HG03060 (cell line): ENCODE data around the gene TTI1.

Source experiments
- ATAC-seq: cut with Tn5 transposase; IDR thresholded peaks from one replicate; pipeline ENCODE4 v1.9.1; 2021; ENCODE audit warnings: low read depth, moderate number of reproducible peaks; ENCODE audit not compliant: unreplicated experiment

The TTI1 gene

GRCh38 chr20:37989601-37990295 lies 43.5 kb downstream of the TTI1 start:
- no peak for ATAC-seq

- ATAC-seq = no peak
Observed at GRCh38 chr20:37988306-37988954, 44.8 kb downstream of the TTI1 start.

GRCh38 chr20:37987602-37988290 lies 45.5 kb downstream of the TTI1 start:
- ATAC-seq = no peak

GRCh38 chr20:37986873-37987601 lies 46.2 kb downstream of the TTI1 start:
- ATAC-seq = no peak

- ATAC-seq = no peak
Observed at GRCh38 chr20:37986044-37986858, 47.0 kb downstream of the TTI1 start.

GRCh38 chr20:37984018-37984785 lies 49.1 kb downstream of the TTI1 start:
- no peak for ATAC-seq

GRCh38 chr20:37983286-37983685 lies 50.0 kb downstream of the TTI1 start:
- no peak for ATAC-seq

- no peak for ATAC-seq
Observed at GRCh38 chr20:37981568-37981967, 51.7 kb downstream of the TTI1 start.

- ATAC-seq = no peak
Observed at GRCh38 chr20:37980876-37981275, 52.4 kb downstream of the TTI1 start.

- ATAC-seq = no peak
Observed at GRCh38 chr20:37980383-37980782, 52.9 kb downstream of the TTI1 start.

- no peak for ATAC-seq
Observed at GRCh38 chr20:37979021-37979985, 54.0 kb downstream of the TTI1 start.

GRCh38 chr20:37977786-37978185 lies 55.5 kb downstream of the TTI1 start:
- no peak for ATAC-seq

- ATAC-seq = no peak
Observed at GRCh38 chr20:37977338-37977737, 55.9 kb downstream of the TTI1 start.

GRCh38 chr20:37976887-37977286 lies 56.4 kb downstream of the TTI1 start:
- no peak for ATAC-seq

GRCh38 chr20:37973059-37973910 lies 60.0 kb downstream of the TTI1 start:
- ATAC-seq = no peak

GRCh38 chr20:37972256-37973058 lies 60.8 kb downstream of the TTI1 start:
- no peak for ATAC-seq
